Peyer's patch (tissue), 4 donors: ENCODE measurements around the gene CRB2.

ENCODE experiments used
- CTCF ChIP-seq, 6 experiments: fragments of 450-650 bp in 4 of 6; fragments of 200-600 bp in 2 of 6; sonication (generic) in 1 of 6; IDR thresholded peaks; one replicate each; pipeline ENCODE4 v1.5.1; 2017 to 2019; ENCODE audit warnings: antibody characterized with exemption in 6 of 6, mild to moderate bottlenecking in 3 of 6, moderate library complexity in 1 of 6
- POLR2A ChIP-seq, 2 donors: fragments of 450-650 bp; IDR thresholded peaks; one replicate each; pipeline ENCODE4 v1.5.1; 2017; ENCODE audit warnings: antibody characterized with exemption in 2 of 2, mild to moderate bottlenecking in 2 of 2, moderate library complexity in 2 of 2

DNA sequence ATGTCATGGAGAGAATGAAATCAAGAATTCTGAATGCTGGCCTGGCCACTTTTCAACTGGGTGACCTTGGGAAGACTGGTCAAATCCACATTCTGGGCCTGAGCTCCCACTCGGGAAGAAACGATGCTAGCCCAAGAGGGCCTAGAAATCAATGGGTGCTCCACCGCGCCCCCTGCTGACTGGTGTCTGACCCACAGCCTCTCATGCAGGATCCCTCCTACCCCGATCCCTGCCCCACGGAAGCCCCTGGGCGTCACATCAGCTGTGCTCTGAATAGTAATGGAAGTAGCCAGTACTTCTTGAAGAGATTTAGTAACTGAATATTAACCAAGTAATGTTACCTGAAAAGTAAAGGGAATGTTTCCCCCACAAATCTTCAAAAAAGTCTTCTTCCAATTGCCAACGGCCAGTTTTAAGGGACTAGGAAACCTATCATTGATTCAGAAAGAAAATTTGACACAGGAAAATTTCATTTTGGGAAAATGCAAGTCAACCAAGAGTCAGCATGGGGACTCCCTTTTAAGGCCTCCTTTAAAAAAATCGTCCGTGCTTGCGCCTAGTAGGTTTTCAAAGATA is 43.9 kb downstream of the CRB2 start:
- no peak for TF ChIP-seq POLR2A (IDR thresholded peaks at IDR 0.05)
- peak in 2 of 6 experiments; percentile 14 to 19 for TF ChIP-seq CTCF (IDR thresholded peaks at IDR 0.05)
